Subcutaneous abdominal adipose tissue (tissue), 5 donors: ENCODE data around the gene VKORC1.
"Not testable (repeated sequence)": the region's sequence is repeated elsewhere in the genome, so short reads cannot be mapped to it uniquely, and the experiment has no call there.

ENCODE experiments used
- H3K27ac ChIP-seq: one replicate; pipeline ENCODE4 v1.7.0; 2013; ENCODE audit warnings: low read depth, mild to moderate bottlenecking, inconsistent platforms, low read length, moderate library complexity
- H3K27me3 ChIP-seq, 5 donors: one replicate each; pipeline ENCODE4 v1.7.0; 2013; ENCODE audit warnings: low read length in 5 of 5, inconsistent platforms in 1 of 5; ENCODE audit not compliant: control insufficient read depth in 5 of 5, insufficient read depth in 4 of 5
- H3K36me3 ChIP-seq, 5 donors: one replicate each; pipeline ENCODE4 v1.7.0; 2013; ENCODE audit warnings: low read length in 5 of 5; ENCODE audit not compliant: control insufficient read depth in 5 of 5, insufficient read depth in 5 of 5
- H3K4me1 ChIP-seq, 5 donors: one replicate each; pipeline ENCODE4 v1.7.0; 2013; ENCODE audit warnings: low read length in 5 of 5, mild to moderate bottlenecking in 3 of 5, moderate library complexity in 1 of 5; ENCODE audit not compliant: control insufficient read depth in 5 of 5, insufficient read depth in 5 of 5
- H3K4me3 ChIP-seq, 5 donors: one replicate each; pipeline ENCODE4 v1.7.0; 2013; ENCODE audit warnings: low read length in 5 of 5, low read depth in 1 of 5
- H3K9ac ChIP-seq, 5 donors: one replicate each; pipeline ENCODE4 v1.7.0; 2013; ENCODE audit warnings: low read length in 5 of 5, mild to moderate bottlenecking in 4 of 5, moderate library complexity in 3 of 5
- H3K9me3 ChIP-seq, 5 donors: one replicate each; pipeline ENCODE4 v1.7.0; 2013; ENCODE audit warnings: low read length in 5 of 5; ENCODE audit not compliant: control insufficient read depth in 5 of 5
- donor health status: healthy.
- donor health status: healthy.
- donor health status: healthy.
- donor health status: healthy.
- donor health status: healthy.

The VKORC1 gene

GRCh38 chr16:31094424-31095120 is at the start of gene VKORC1:
Gene VKORC1, minus strand, starts transcription at chr16:31094797. Its CDS starts 68 bp downstream, at chr16:31094729.
- Histone ChIP-seq H3K27ac (peak within 1 kb of the TSS; percentile 50), H3K4me1 (peaks cover 0 to 24% (median 16%) of the 10 kb centered on the region in 5 donors), H3K9me3 (peaks cover 0 to under 1% (median 0%) of the 10 kb centered on the region in 5 donors), H3K36me3 (peaks cover 0 to 15% (median 12%) of the 10 kb centered on the region in 5 donors), H3K4me3 (peak within 1 kb of the TSS; percentile 84 to 97 (median 90)), H3K9ac (peak within 1 kb of the TSS in 4 of 5 donors; percentile 67 to 95 (median 84)), H3K27me3 (no peaks in the 10 kb centered on the region)

- H3K9ac ChIP-seq, result no peak overlapping the region
- no peak overlapping the region for H3K4me3 ChIP-seq
- no peaks in the 10 kb centered on the region for H3K36me3 ChIP-seq
- no peak overlapping the region for H3K27ac ChIP-seq
- H3K9me3 ChIP-seq, result no peaks in the 10 kb centered on the region
- H3K4me1 ChIP-seq, result peaks cover 1 to 39% (median 28%) of the 10 kb centered on the region in 5 donors
- H3K27me3 ChIP-seq, result peaks cover 7 to 16% (median 12%) of the 10 kb centered on the region in 5 donors
Measured at GRCh38 chr16:31143694-31144148, 49.1 kb upstream of the VKORC1 start.

- no peaks in the 10 kb centered on the region for H3K9me3 ChIP-seq
- H3K36me3 ChIP-seq, result no peaks in the 10 kb centered on the region
- H3K4me3 ChIP-seq, result peak overlapping the region in 4 of 5 donors; percentile 55 to 76 (median 66)
- H3K27me3 ChIP-seq, result peaks cover 5 to 11% (median 7%) of the 10 kb centered on the region in 5 donors
- no peak overlapping the region for H3K27ac ChIP-seq
- peak overlapping the region in 4 of 5 donors; percentile 28 to 66 (median 63) for H3K9ac ChIP-seq
- H3K4me1 ChIP-seq, result peaks cover 1 to 37% (median 26%) of the 10 kb centered on the region in 5 donors
Measured at GRCh38 chr16:31143011-31143693, 48.6 kb upstream of the VKORC1 start.

- Histone ChIP-seq H3K36me3 (no peaks in the 10 kb centered on the region), H3K27me3 (peaks cover 0 to 3% (median under 1%) of the 10 kb centered on the region in 5 donors), H3K9me3 (no peaks in the 10 kb centered on the region), H3K27ac (peak overlapping the region; percentile 61), H3K4me1 (peaks cover 1 to 31% (median 24%) of the 10 kb centered on the region in 5 donors), H3K4me3 (peak overlapping the region; percentile 61 to 76 (median 71)), H3K9ac (peak overlapping the region in 4 of 5 donors; percentile 63 to 66 (median 64))
Measured at GRCh38 chr16:31142109-31143010, 47.8 kb upstream of the VKORC1 start.

GRCh38 chr16:31141489-31142108 is 47.0 kb upstream of the VKORC1 start:
- H3K4me3 ChIP-seq, result peak overlapping the region; percentile 51 to 76 (median 65)
- peaks cover 1 to 31% (median 24%) of the 10 kb centered on the region in 5 donors for H3K4me1 ChIP-seq
- no peaks in the 10 kb centered on the region for H3K36me3 ChIP-seq
- peak overlapping the region in 3 of 5 donors; percentile 63 to 66 (median 64) for H3K9ac ChIP-seq
- H3K27ac ChIP-seq, result peak overlapping the region; percentile 61
- H3K27me3 ChIP-seq, result no peaks in the 10 kb centered on the region
- no peaks in the 10 kb centered on the region for H3K9me3 ChIP-seq

- not testable (repeated sequence) for H3K27me3 ChIP-seq, H3K9me3 ChIP-seq, H3K36me3 ChIP-seq, H3K9ac ChIP-seq
- Histone ChIP-seq H3K4me1 (peaks cover 1 to 31% (median 24%) of the 10 kb centered on the region in 5 donors), H3K27ac (peak overlapping the region; percentile 61), H3K4me3 (peak overlapping the region in 1 of 5 donors; percentile 51)
Measured at GRCh38 chr16:31141071-31141469, 46.5 kb upstream of the VKORC1 start.

GRCh38 chr16:31138621-31139578 is 44.3 kb upstream of the VKORC1 start:
- peak overlapping the region in 2 of 5 donors; percentile 7 to 19 for H3K9ac ChIP-seq
- peak overlapping the region in 1 of 5 donors; percentile 5 for H3K4me3 ChIP-seq
- H3K27me3 ChIP-seq, result peaks cover 0 to 12% (median 9%) of the 10 kb centered on the region in 5 donors
- H3K36me3 ChIP-seq, result no peaks in the 10 kb centered on the region
- H3K9me3 ChIP-seq, result no peaks in the 10 kb centered on the region
- no peak overlapping the region for H3K27ac ChIP-seq
- peaks cover 1 to 40% (median 29%) of the 10 kb centered on the region in 5 donors for H3K4me1 ChIP-seq

GRCh38 chr16:31136822-31137499 is 42.4 kb upstream of the VKORC1 start:
- not testable (repeated sequence) for H3K27ac ChIP-seq, H3K4me3 ChIP-seq, H3K9me3 ChIP-seq, H3K9ac ChIP-seq
- Histone ChIP-seq H3K36me3 (peaks cover 0 to 15% (median 8%) of the 10 kb centered on the region in 5 donors), H3K27me3 (peaks cover 0 to 12% (median 9%) of the 10 kb centered on the region in 5 donors), H3K4me1 (peaks cover 1 to 34% (median 24%) of the 10 kb centered on the region in 5 donors)
